Loucy (cell line): ENCODE measurements around the gene CEP131.

ENCODE experiments used
- EZH2phosphoT487 ChIP-seq: fragments of 200-600 bp; IDR thresholded peaks from 2 replicates; pipeline ENCODE4 v1.6.1; 2018; ENCODE audit warnings: antibody characterized with exemption, mild to moderate bottlenecking, moderate library complexity, borderline replicate concordance
- TF ChIP-seq, protein P1 (sequence below): fragments of 200-600 bp; sonication (generic); conservative IDR thresholded peaks from 2 replicates; pipeline ENCODE4 v1.5.1; 2014; ENCODE audit warnings: mild to moderate bottlenecking, antibody characterized with exemption, low read length

DNA sequence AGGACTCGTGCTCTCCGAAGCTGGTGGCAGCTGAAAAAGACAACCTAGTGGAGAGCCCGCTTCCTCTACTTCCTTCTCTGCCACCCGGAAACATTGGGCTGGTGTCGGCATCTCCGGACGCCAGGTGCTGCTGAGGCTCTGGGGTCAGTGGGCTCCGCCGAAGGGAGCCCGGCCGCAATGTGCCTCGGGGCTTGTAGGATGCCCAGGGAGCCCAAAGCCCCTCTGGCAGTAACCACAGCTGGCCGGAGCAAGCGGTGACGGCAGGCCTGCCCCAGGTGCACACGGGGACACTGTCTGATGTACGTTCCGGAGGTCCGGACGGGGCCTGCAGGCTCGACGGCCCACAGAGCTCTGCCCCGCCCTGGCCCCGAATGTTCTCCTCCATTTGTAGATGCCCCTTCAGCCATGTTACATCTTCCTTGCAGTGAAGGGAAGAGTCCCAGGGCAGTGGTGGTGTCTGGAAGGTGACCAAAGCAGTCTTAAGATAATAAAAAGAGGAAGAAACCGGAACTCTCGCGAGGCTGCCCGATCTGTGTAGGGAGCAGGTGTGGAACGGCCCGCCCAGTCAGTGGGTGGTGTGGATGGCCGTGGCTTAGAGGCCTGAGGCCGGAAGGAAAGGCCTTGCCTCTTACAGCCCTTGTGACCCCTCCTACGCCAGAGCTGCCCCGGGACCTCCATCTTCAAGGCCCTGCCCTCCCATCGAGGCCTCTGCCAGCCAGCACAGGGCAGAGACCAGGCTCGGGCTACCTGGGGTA lies 39.0 kb upstream of the CEP131 start:
- TF ChIP-seq, protein P1, sequence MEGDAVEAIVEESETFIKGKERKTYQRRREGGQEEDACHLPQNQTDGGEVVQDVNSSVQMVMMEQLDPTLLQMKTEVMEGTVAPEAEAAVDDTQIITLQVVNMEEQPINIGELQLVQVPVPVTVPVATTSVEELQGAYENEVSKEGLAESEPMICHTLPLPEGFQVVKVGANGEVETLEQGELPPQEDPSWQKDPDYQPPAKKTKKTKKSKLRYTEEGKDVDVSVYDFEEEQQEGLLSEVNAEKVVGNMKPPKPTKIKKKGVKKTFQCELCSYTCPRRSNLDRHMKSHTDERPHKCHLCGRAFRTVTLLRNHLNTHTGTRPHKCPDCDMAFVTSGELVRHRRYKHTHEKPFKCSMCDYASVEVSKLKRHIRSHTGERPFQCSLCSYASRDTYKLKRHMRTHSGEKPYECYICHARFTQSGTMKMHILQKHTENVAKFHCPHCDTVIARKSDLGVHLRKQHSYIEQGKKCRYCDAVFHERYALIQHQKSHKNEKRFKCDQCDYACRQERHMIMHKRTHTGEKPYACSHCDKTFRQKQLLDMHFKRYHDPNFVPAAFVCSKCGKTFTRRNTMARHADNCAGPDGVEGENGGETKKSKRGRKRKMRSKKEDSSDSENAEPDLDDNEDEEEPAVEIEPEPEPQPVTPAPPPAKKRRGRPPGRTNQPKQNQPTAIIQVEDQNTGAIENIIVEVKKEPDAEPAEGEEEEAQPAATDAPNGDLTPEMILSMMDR: no peak
- no peak for TF ChIP-seq EZH2phosphoT487
